H9 (cell line): Measurements from ENCODE around the gene MLYCD. TPM values are rescaled to one million over a fixed set of nuclear protein-coding genes. Genes with fewer than 3 reads are reported as not detected.

Source experiments
- DNase-seq: peaks from one replicate; pipeline ENCODE4 v3.0.0-alpha.2; 2017
- H2AFZ ChIP-seq: one replicate; pipeline ENCODE4 v1.6.1; 2013; ENCODE audit warnings: mild to moderate bottlenecking, low read length, control low read depth, moderate library complexity
- H2AK5ac ChIP-seq: 2 replicates; pipeline ENCODE4 v1.6.1; 2013; ENCODE audit warnings: low read length, control low read depth, mixed read lengths; ENCODE audit not compliant: insufficient read length
- H2BK120ac ChIP-seq: one replicate; pipeline ENCODE4 v1.6.1; 2013; ENCODE audit warnings: low read depth, mild to moderate bottlenecking, low read length, control low read depth, inconsistent platforms; ENCODE audit not compliant: poor library complexity, severe bottlenecking
- H2BK12ac ChIP-seq: 2 replicates; pipeline ENCODE4 v1.6.1; 2013; ENCODE audit warnings: low read length, control low read depth, mixed read lengths, low read depth; ENCODE audit not compliant: insufficient read length
- H2BK15ac ChIP-seq: 2 replicates; pipeline ENCODE4 v1.6.1; 2013; ENCODE audit warnings: low read depth, low read length, control low read depth
- H2BK20ac ChIP-seq: one replicate; pipeline ENCODE4 v1.6.1; 2013; ENCODE audit warnings: low read depth, mild to moderate bottlenecking, low read length, control low read depth, inconsistent platforms; ENCODE audit not compliant: poor library complexity, severe bottlenecking
- H2BK5ac ChIP-seq: 2 replicates; pipeline ENCODE4 v1.6.1; 2013; ENCODE audit warnings: low read length, control low read depth, mixed read lengths; ENCODE audit not compliant: insufficient read length
- H3K14ac ChIP-seq: 2 replicates; pipeline ENCODE4 v1.6.1; 2013; ENCODE audit warnings: low read length, control low read depth; ENCODE audit not compliant: insufficient read depth
- H3K18ac ChIP-seq: 2 replicates; pipeline ENCODE4 v1.6.1; 2013; ENCODE audit warnings: low read depth, mild to moderate bottlenecking, mixed read lengths, low read length, control low read depth; ENCODE audit not compliant: insufficient read length
- H3K23ac ChIP-seq: 2 replicates; pipeline ENCODE4 v1.6.1; 2013; ENCODE audit warnings: low read length, control low read depth, mixed read lengths, low read depth; ENCODE audit not compliant: insufficient read length
- H3K23me2 ChIP-seq: 2 replicates; pipeline ENCODE4 v1.6.1; 2013; ENCODE audit warnings: low read depth, mild to moderate bottlenecking, mixed read lengths, low read length, control low read depth; ENCODE audit not compliant: insufficient read length, poor library complexity, severe bottlenecking
- H3K27ac ChIP-seq: 2 replicates; pipeline ENCODE4 v1.5.1; 2013; ENCODE audit warnings: low read length, control low read depth, mixed read lengths, low read depth; ENCODE audit not compliant: insufficient read length
- H3K27me3 ChIP-seq: 2 replicates; pipeline ENCODE4 v1.6.1; 2013; ENCODE audit warnings: low read length, control low read depth, inconsistent platforms; ENCODE audit not compliant: insufficient read depth
- H3K4ac ChIP-seq: 2 replicates; pipeline ENCODE4 v1.6.1; 2013; ENCODE audit warnings: low read depth, mild to moderate bottlenecking, control low read depth, inconsistent platforms, low read length, moderate library complexity
- H3K4me1 ChIP-seq: 2 replicates; pipeline ENCODE4 v1.6.1; 2013; ENCODE audit warnings: low read length, control low read depth, inconsistent platforms; ENCODE audit not compliant: insufficient read depth
- H3K4me2 ChIP-seq: 2 replicates; pipeline ENCODE4 v1.6.1; 2013; ENCODE audit warnings: low read length, control low read depth, mixed read lengths; ENCODE audit not compliant: insufficient read length, insufficient read depth
- H3K56ac ChIP-seq: 2 replicates; pipeline ENCODE4 v1.6.1; 2013; ENCODE audit warnings: low read depth, mild to moderate bottlenecking, mixed read lengths, low read length, control low read depth; ENCODE audit not compliant: insufficient read length
- H3K79me1 ChIP-seq: 2 replicates; pipeline ENCODE4 v1.6.1; 2013; ENCODE audit warnings: low read depth, mild to moderate bottlenecking, moderate library complexity, low read length, control low read depth, inconsistent platforms; ENCODE audit not compliant: insufficient read depth, poor library complexity, severe bottlenecking
- H3K79me2 ChIP-seq: 2 replicates; pipeline ENCODE4 v1.6.1; 2013; ENCODE audit warnings: low read length, control low read depth, inconsistent platforms; ENCODE audit not compliant: insufficient read depth
- H3K9ac ChIP-seq: 2 replicates; pipeline ENCODE4 v1.6.1; 2013; ENCODE audit warnings: low read length, control low read depth, mixed read lengths; ENCODE audit not compliant: insufficient read length; ENCODE audit errors: extremely low read depth
- H3K9me3 ChIP-seq: one replicate; pipeline ENCODE4 v1.6.1; 2013; ENCODE audit warnings: low read depth, low read length, inconsistent platforms; ENCODE audit not compliant: control insufficient read depth
- H3T11ph ChIP-seq: one replicate; pipeline ENCODE4 v1.6.1; 2013; ENCODE audit warnings: mild to moderate bottlenecking, low read length, control low read depth, inconsistent platforms
- H4K20me1 ChIP-seq: one replicate; pipeline ENCODE4 v1.6.1; 2013; ENCODE audit not compliant: control insufficient read depth, insufficient read length, insufficient read depth
- H4K5ac ChIP-seq: 2 replicates; pipeline ENCODE4 v1.6.1; 2013; ENCODE audit warnings: low read depth, mild to moderate bottlenecking, mixed read lengths, low read length, control low read depth; ENCODE audit not compliant: insufficient read length
- H4K8ac ChIP-seq: replicated peaks from 2 replicates; pipeline ENCODE4 v1.6.1; 2013; ENCODE audit warnings: low read length, control low read depth, mixed read lengths, low read depth; ENCODE audit not compliant: insufficient read length
- H4K91ac ChIP-seq: 2 replicates; pipeline ENCODE4 v1.6.1; 2013; ENCODE audit warnings: low read depth, mild to moderate bottlenecking, moderate library complexity, mixed read lengths, low read length, control low read depth; ENCODE audit not compliant: insufficient read length
- H3K27ac Mint-ChIP-seq, 3 experiments: 2 replicates in 2 of 3; 3 replicates in 1 of 3; pipeline ENCODE4 v1.8.0; 2020 to 2021; ENCODE audit warnings: mixed read lengths in 3 of 3, mild to moderate bottlenecking in 1 of 3, moderate library complexity in 1 of 3
- H3K27me3 Mint-ChIP-seq: 2 replicates; pipeline ENCODE4 v1.8.0; 2021; ENCODE audit warnings: low read depth, mild to moderate bottlenecking, moderate library complexity, mixed read lengths
- H3K36me3 Mint-ChIP-seq, 3 experiments: 2 replicates in 2 of 3; 3 replicates in 1 of 3; pipeline ENCODE4 v1.8.0; 2020 to 2021; ENCODE audit warnings: low read depth in 3 of 3, mixed read lengths in 3 of 3; ENCODE audit not compliant: insufficient read depth in 1 of 3
- H3K4me1 Mint-ChIP-seq, 2 experiments: 2 replicates each; pipeline ENCODE4 v1.8.0; 2020; ENCODE audit warnings: mixed read lengths in 2 of 2
- H3K4me3 Mint-ChIP-seq, 2 experiments: 2 replicates in 1 of 2; 3 replicates in 1 of 2; pipeline ENCODE4 v1.8.0; 2020 to 2021; ENCODE audit warnings: mild to moderate bottlenecking in 2 of 2, mixed read lengths in 2 of 2, moderate library complexity in 1 of 2
- H3K9me3 Mint-ChIP-seq, 2 experiments: 2 replicates in 1 of 2; 3 replicates in 1 of 2; pipeline ENCODE4 v1.8.0; 2020; ENCODE audit warnings: mild to moderate bottlenecking in 2 of 2, mixed read lengths in 2 of 2, moderate library complexity in 1 of 2
- CTCF ChIP-seq: fragments of 200-600 bp; sonication (generic); conservative IDR thresholded peaks from 3 replicates; pipeline ENCODE4 v1.8.0; 2021; ENCODE audit warnings: antibody characterized with exemption, mild to moderate bottlenecking
- WGBS: extraction: QIAGEN DNeasy Blood & Tissue Kit; methylation state at CpG from one replicate; pipeline ENCODE4 v1.1.7; 2013; ENCODE audit warnings: missing lambda C conversion rate, low lambda C conversion rate, mixed read lengths; ENCODE audit not compliant: insufficient read length; ENCODE audit errors: extremely low coverage; 5-methylcytosine and 5-hydroxymethylcytosine counted together
- total RNA-seq: library from RNA; stranded (reverse); gene quantifications from 2 replicates; pipeline ENCODE4 v1.2.1, GENCODE V29; 2021

The MLYCD gene
- total RNA-seq, 1 experiment from 2014 or later: 7.1 TPM

- H4K8ac ChIP-seq: no peak overlapping the region
- H3K18ac ChIP-seq: no peak overlapping the region
- no peak overlapping the region for H3K4ac ChIP-seq
- no peaks in the 10 kb centered on the region for H3K79me1 ChIP-seq
- no peaks in the 10 kb centered on the region for H3K23me2 ChIP-seq
- Mint-ChIP-seq H3K27ac (no peak overlapping the region), H3K4me1 (peaks cover 28 to 30% of the 10 kb centered on the region in 2 experiments), H3K27me3 (0 out of 2 replicates have a peak, but pooled peaks cover 1% of the 10 kb centered on the region), H3K36me3 (no peaks in the 10 kb centered on the region), H3K4me3 (no peak overlapping the region), H3K9me3 (no peaks in the 10 kb centered on the region)
- no peak overlapping the region for H2BK120ac ChIP-seq
- H2BK15ac ChIP-seq: no peak overlapping the region
- H3K27me3 ChIP-seq: no peaks in the 10 kb centered on the region
- no peak overlapping the region for H3T11ph ChIP-seq
- no peak overlapping the region for H4K5ac ChIP-seq
- H3K56ac ChIP-seq: no peak overlapping the region
- no peak overlapping the region for H2BK5ac ChIP-seq
- H4K91ac ChIP-seq: no peak overlapping the region
- H3K4me2 ChIP-seq: no peak overlapping the region
- no peak overlapping the region for H3K9ac ChIP-seq
- no peak overlapping the region for H3K14ac ChIP-seq
- H4K20me1 ChIP-seq: no peaks in the 10 kb centered on the region
- TF ChIP-seq CTCF: no peak
- no CpG with 5 or more reads among the region's 8 CpGs for WGBS
- no peaks in the 10 kb centered on the region for H3K79me2 ChIP-seq
- H3K27ac ChIP-seq: no peak overlapping the region
- H2AK5ac ChIP-seq: no peak overlapping the region
- H2BK12ac ChIP-seq: no peak overlapping the region
- no peak overlapping the region for H2BK20ac ChIP-seq
- no peak overlapping the region for H2AFZ ChIP-seq
- no peaks in the 10 kb centered on the region; the same call in 1 of the 2 replicates for H3K4me1 ChIP-seq
- no peak overlapping the region for H3K23ac ChIP-seq
- H3K9me3 ChIP-seq: no peaks in the 10 kb centered on the region
- DNase-seq: no peak
These were observed 39.6 kb upstream of the MLYCD start for GRCh38 chr16:83859265-83859664.
